ENCODE measurements around the gene DAPP1. TPM values are rescaled to one million over a fixed set of nuclear protein-coding genes. Genes with fewer than 3 reads are reported as not detected.

Gene DAPP1
- total and polyA plus RNA-seq, 2 of the 8 experiments (the other 6 are each of a cell fraction or from before 2014, with no cell fraction given): not detected

- TF ChIP-seq SIN3A (conservative IDR thresholded peaks at IDR 0.05 in 1 of 2, IDR thresholded peaks at IDR 0.05 in 1 of 2; ENCODE audit: low read depth in 1 of 2, low read length in 2 of 2) (no peak), POLR2A (IDR thresholded peaks at IDR 0.05; ENCODE audit: control extremely low read depth in 1 of 2, low read depth in 2 of 2, low read length in 2 of 2) (no peak), NRF1 (IDR thresholded peaks at IDR 0.05; ENCODE audit: low read depth, low read length) (no peak), E2F6 (IDR thresholded peaks at IDR 0.05) (no peak), CBX5 (IDR thresholded peaks at IDR 0.05; ENCODE audit: low read depth, low read length) (no peak), ATF3 (IDR thresholded peaks at IDR 0.05; ENCODE audit: insufficient read depth, low read depth, low read length) (no peak), GTF2F1 (IDR thresholded peaks at IDR 0.05; ENCODE audit: borderline replicate concordance, low read depth, low read length) (no peak)
Measured at GRCh38 chr4:99790796-99791617, 25.6 kb upstream of the DAPP1 start (continued).

Data from H1 (cell line).